HEK293 (cell line): ENCODE data around the gene CSNK2A1.

ENCODE experiments used
- CTCF ChIA-PET: fragments of 350-600 bp; formaldehyde crosslinking; extraction: SDS; loops from one replicate; lab custom pipeline; 2021; ENCODE audit warnings: antibody characterized with exemption; lab: Yijun Ruan, JAX
- POLR2A ChIA-PET: fragments of 300-600 bp; formaldehyde crosslinking; extraction: SDS; loops from one replicate; lab custom pipeline; 2020; ENCODE audit warnings: antibody characterized with exemption, inconsistent platforms; lab: Yijun Ruan, JAX
- H3K27ac ChIP-seq: fragments of 200-500 bp; sonication (Bioruptor generic); 2 replicates; pipeline ENCODE4 v1.5.1; 2014; ENCODE audit warnings: low read depth, low read length, control low read depth, inconsistent platforms; ENCODE audit errors: extremely low read depth
- H3K36me3 ChIP-seq, 2 experiments: fragments of 200-500 bp in 1 of 2; sonication (Bioruptor generic) in 1 of 2; 1 replicate in 1 of 2; 2 replicates in 1 of 2; pipeline ENCODE4 v1.5.1; 2014 to 2017; ENCODE audit warnings: inconsistent platforms in 2 of 2, low read length in 2 of 2; ENCODE audit not compliant: control insufficient read depth in 2 of 2, insufficient read depth in 1 of 2
- H3K4me1 ChIP-seq: fragments of 200-500 bp; sonication (Bioruptor generic); 2 replicates; pipeline ENCODE4 v1.5.1; 2014; ENCODE audit warnings: mild to moderate bottlenecking, low read length, inconsistent platforms; ENCODE audit not compliant: control insufficient read depth, insufficient read depth
- H3K4me3 ChIP-seq: 2 replicates; pipeline ENCODE4 v1.5.1; 2011; ENCODE audit warnings: low read depth, mild to moderate bottlenecking, control low read depth, low read length, moderate library complexity
- H3K9me3 ChIP-seq: fragments of 200-500 bp; sonication (Bioruptor generic); 2 replicates; pipeline ENCODE4 v1.5.1; 2014; ENCODE audit warnings: low read depth, low read length, inconsistent platforms; ENCODE audit not compliant: control insufficient read depth, insufficient read depth
- HIC1 ChIP-seq: fragments of 450-650 bp; formaldehyde crosslinking; IDR thresholded peaks from 2 replicates; pipeline ENCODE4 v1.5.1; 2016; ENCODE audit warnings: missing biosample characterization, missing genetic modification characterization
- INSM2 ChIP-seq: fragments of 450-650 bp; formaldehyde crosslinking; IDR thresholded peaks from 2 replicates; pipeline ENCODE4 v1.5.1; 2016; ENCODE audit warnings: missing biosample characterization, missing genetic modification characterization
- KLF10 ChIP-seq: fragments of 450-650 bp; IDR thresholded peaks from 2 replicates; pipeline ENCODE4 v1.5.1; 2018; ENCODE audit warnings: missing biosample characterization, mild to moderate bottlenecking, missing genetic modification characterization
- MEIS1 ChIP-seq: sonication (generic); formaldehyde crosslinking; IDR thresholded peaks from 2 replicates; pipeline ENCODE4 v1.8.1; 2022; ENCODE audit warnings: missing genetic modification reagents, mild to moderate bottlenecking, borderline replicate concordance
- PRDM2 ChIP-seq: fragments of 450-650 bp; formaldehyde crosslinking; IDR thresholded peaks from 2 replicates; pipeline ENCODE4 v1.5.1; 2016; ENCODE audit warnings: missing biosample characterization, missing genetic modification characterization, borderline replicate concordance
- ZFP37 ChIP-seq: fragments of 450-650 bp; formaldehyde crosslinking; IDR thresholded peaks from 2 replicates; pipeline ENCODE4 v1.5.1; 2016; ENCODE audit warnings: missing biosample characterization, missing genetic modification characterization
- ZFP69B ChIP-seq: fragments of 450-650 bp; formaldehyde crosslinking; IDR thresholded peaks from 2 replicates; pipeline ENCODE4 v1.5.1; 2016; ENCODE audit warnings: missing biosample characterization, missing genetic modification characterization
- ZNF138 ChIP-seq: fragments of 450-650 bp; formaldehyde crosslinking; IDR thresholded peaks from 2 replicates; pipeline ENCODE4 v1.5.1; 2016; ENCODE audit warnings: missing biosample characterization, missing genetic modification characterization, borderline replicate concordance
- ZNF155 ChIP-seq: fragments of 450-650 bp; formaldehyde crosslinking; IDR thresholded peaks from 2 replicates; pipeline ENCODE4 v1.5.1; 2016; ENCODE audit warnings: missing biosample characterization, missing genetic modification characterization
- ZNF174 ChIP-seq: fragments of 450-650 bp; formaldehyde crosslinking; IDR thresholded peaks from 2 replicates; pipeline ENCODE4 v1.5.0; 2017; ENCODE audit warnings: missing biosample characterization, mild to moderate bottlenecking, missing genetic modification characterization
- ZNF362 ChIP-seq: fragments of 450-650 bp; formaldehyde crosslinking; IDR thresholded peaks from 2 replicates; pipeline ENCODE4 v1.5.1; 2016; ENCODE audit warnings: missing biosample characterization, missing genetic modification characterization
- ZNF391 ChIP-seq: fragments of 450-650 bp; formaldehyde crosslinking; IDR thresholded peaks from 2 replicates; pipeline ENCODE4 v1.5.1; 2016; ENCODE audit warnings: low read depth, missing biosample characterization, missing genetic modification characterization, borderline replicate concordance
- ZNF558 ChIP-seq: fragments of 450-650 bp; formaldehyde crosslinking; IDR thresholded peaks from 2 replicates; pipeline ENCODE4 v1.5.1; 2016; ENCODE audit warnings: missing biosample characterization, missing genetic modification characterization
- ZNF585B ChIP-seq: fragments of 450-650 bp; formaldehyde crosslinking; IDR thresholded peaks from 2 replicates; pipeline ENCODE4 v1.5.1; 2016; ENCODE audit warnings: missing biosample characterization, missing genetic modification characterization
- ZNF670 ChIP-seq: fragments of 450-650 bp; formaldehyde crosslinking; IDR thresholded peaks from 2 replicates; pipeline ENCODE4 v1.5.1; 2016; ENCODE audit warnings: missing biosample characterization, missing genetic modification characterization, low read depth
- ZNF677 ChIP-seq: fragments of 450-650 bp; IDR thresholded peaks from 2 replicates; pipeline ENCODE4 v1.5.0; 2018; ENCODE audit warnings: missing biosample characterization, mild to moderate bottlenecking, missing genetic modification characterization, moderate library complexity

CSNK2A1 gene

GRCh38 chr20:507006-507758, 36.4 kb downstream of the CSNK2A1 start (continued):
- TF ChIP-seq ZNF677 (no peak), ZNF558 (tag by site-specific recombination) (no peak)

- H3K27ac ChIP-seq, result no peak overlapping the region
- H3K4me3 ChIP-seq, result no peak overlapping the region
- POLR2A ChIA-PET, result interaction anchor here (0.6 kb wide), 3 partner anchors 42 to 192 kb away, joined by 3 to 4 read pairs (median 4); partner anchors contain the start of gene TBC1D20
- no peaks in the 10 kb centered on the region for H3K9me3 ChIP-seq
- H3K36me3 ChIP-seq, result peaks cover 63 to 85% of the 10 kb centered on the region in 2 experiments
- CTCF ChIA-PET, result interaction anchor here (0.6 to 1.3 kb wide), 4 partner anchors 11 to 162 kb away, joined by 3 to 10 read pairs (median 4); no protein-coding TSS in a partner anchor
- TF ChIP-seq ZNF585B, result no peak
- TF ChIP-seq ZNF138 (tag by site-specific recombination), result no peak
- TF ChIP-seq KLF10 (tag by site-specific recombination), result no peak
- no peak for TF ChIP-seq MEIS1 (CRISPR knock-in tag)
- no peak for TF ChIP-seq ZNF155 (tag by site-specific recombination)
- TF ChIP-seq INSM2 (tag by site-specific recombination), result no peak
- 0 out of 2 replicates have a peak, but pooled peaks cover 2% of the 10 kb centered on the region for H3K4me1 ChIP-seq
Measured at GRCh38 chr20:504632-505075, 38.9 kb downstream of the CSNK2A1 start.

GRCh38 chr20:503048-503737, 40.4 kb downstream of the CSNK2A1 start:
- no peaks in the 10 kb centered on the region for H3K4me1 ChIP-seq
- no peaks in the 10 kb centered on the region for H3K9me3 ChIP-seq
- no peak overlapping the region for H3K4me3 ChIP-seq
- ChIA-PET CTCF (interaction anchor here (0.6 to 1.1 kb wide), 3 partner anchors 11 to 28 kb away, joined by 3 to 5 read pairs (median 5); no protein-coding TSS in a partner anchor), POLR2A (no interaction called here)
- peaks cover 71 to 88% of the 10 kb centered on the region in 2 experiments for H3K36me3 ChIP-seq
- H3K27ac ChIP-seq, result no peak overlapping the region
- TF ChIP-seq ZNF174 (tag by site-specific recombination) (no peak), ZFP69B (tag by site-specific recombination) (no peak), ZNF670 (no peak), ZNF362 (tag by site-specific recombination) (no peak), INSM2 (tag by site-specific recombination) (no peak), PRDM2 (tag by site-specific recombination) (no peak), ZFP37 (no peak), ZNF391 (no peak), HIC1 (no peak)
